Measurements from ENCODE around the gene HYCC1. TPM values are rescaled to one million over a fixed set of nuclear protein-coding genes. Genes with fewer than 3 reads are reported as not detected.

The HYCC1 gene
- total RNA-seq, 1 experiment from 2014 or later: 23.5 TPM

DNA sequence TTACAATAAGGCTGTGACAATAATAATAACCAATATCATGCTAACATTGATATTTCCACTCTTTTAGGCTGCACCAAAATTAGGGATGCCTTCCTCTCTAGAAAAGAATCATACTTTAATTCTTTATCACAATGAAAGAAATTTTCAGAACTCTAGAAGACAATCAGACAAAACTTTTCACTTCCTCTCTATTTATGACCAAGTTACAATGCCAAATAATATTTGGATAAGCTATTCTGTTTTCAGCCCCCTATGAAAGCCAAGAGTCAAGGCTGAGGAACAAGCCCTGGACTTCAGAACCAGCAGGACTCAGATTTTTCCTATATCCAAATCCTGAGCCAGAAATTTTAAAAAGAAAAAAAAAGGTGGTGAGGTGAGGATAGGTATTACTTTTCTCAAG, 4.6 kb downstream of the HYCC1 start:
- intact Hi-C loops (cut with micrococcal nuclease): no loop called here
- Histone ChIP-seq H4K20me1 (ENCODE audit: insufficient read depth) (no peaks in the 10 kb centered on the region), H3K4me1 (ENCODE audit: control insufficient read depth in 1 of 2, insufficient read depth in 2 of 2, low read length in 2 of 2) (peaks cover 6 to 11% of the 10 kb centered on the region in 2 experiments; a peak in 3 of 4 replicates), H3K79me2 (ENCODE audit: insufficient read depth, low read length) (peaks cover 56% of the 10 kb centered on the region), H3K27me3 (ENCODE audit: insufficient read depth, low read length) (no peaks in the 10 kb centered on the region), H3K9me3 (ENCODE audit: control insufficient read depth in 1 of 2, insufficient read depth in 1 of 2, low read depth in 1 of 2, low read length in 2 of 2) (no peaks in the 10 kb centered on the region), H2AFZ (ENCODE audit: low read depth, low read length, poor library complexity, severe bottlenecking) (no peak overlapping the region), H3K9ac (ENCODE audit: low read length) (no peak overlapping the region), H3K27ac (ENCODE audit: low read depth, low read length) (no peak overlapping the region), H3K4me3 (replicated peaks in 1 of 2; ENCODE audit: low read depth in 1 of 2, low read length in 2 of 2) (no peak overlapping the region), H3K4me2 (ENCODE audit: low read length) (no peak overlapping the region), H3K9me2 (ENCODE audit: insufficient read depth) (no peaks in the 10 kb centered on the region), H3K36me3 (ENCODE audit: control insufficient read depth in 1 of 2, insufficient read depth in 2 of 2, low read length in 2 of 2) (no peaks in the 10 kb centered on the region)
- no peak for TF ChIP-seq POLR2AphosphoS5 (IDR thresholded peaks at IDR 0.05; ENCODE audit: low read depth, low read length)
- no peak for TF ChIP-seq CBX3 (IDR thresholded peaks at IDR 0.05; ENCODE audit: low read depth)
- no peak for TF ChIP-seq SP1 (IDR thresholded peaks at IDR 0.05; ENCODE audit: low read depth)
- TF ChIP-seq, protein P1, sequence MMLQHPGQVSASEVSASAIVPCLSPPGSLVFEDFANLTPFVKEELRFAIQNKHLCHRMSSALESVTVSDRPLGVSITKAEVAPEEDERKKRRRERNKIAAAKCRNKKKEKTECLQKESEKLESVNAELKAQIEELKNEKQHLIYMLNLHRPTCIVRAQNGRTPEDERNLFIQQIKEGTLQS (IDR thresholded peaks at IDR 0.05): no peak
- no peak for TF ChIP-seq TCF7L2 (IDR thresholded peaks at IDR 0.05; ENCODE audit: borderline replicate concordance, extremely low read depth, insufficient read depth, insufficient read length)
- no peak for TF ChIP-seq EZH2 (IDR thresholded peaks at IDR 0.05)
- no peak for TF ChIP-seq CEBPB (IDR thresholded peaks at IDR 0.05; ENCODE audit: low read depth)
- no peak for TF ChIP-seq YY1 (IDR thresholded peaks at IDR 0.05; ENCODE audit: extremely low read depth, insufficient replicate concordance, low read depth, low read length)
- ATAC-seq (no peak), DNase-seq (ENCODE audit: low read depth, low spot score) (no peak)
- ChIA-PET POLR2A (no interaction called here), RAD21 (ENCODE audit: low non-redundant PET in 1 of 2, low total read pairs in 2 of 2, uncharacterized antibody in 2 of 2, unreplicated experiment in 2 of 2) (no interaction called here), CTCF (no interaction called here)
- BruUV-seq (replicated peaks): no TSS peak

DNA sequence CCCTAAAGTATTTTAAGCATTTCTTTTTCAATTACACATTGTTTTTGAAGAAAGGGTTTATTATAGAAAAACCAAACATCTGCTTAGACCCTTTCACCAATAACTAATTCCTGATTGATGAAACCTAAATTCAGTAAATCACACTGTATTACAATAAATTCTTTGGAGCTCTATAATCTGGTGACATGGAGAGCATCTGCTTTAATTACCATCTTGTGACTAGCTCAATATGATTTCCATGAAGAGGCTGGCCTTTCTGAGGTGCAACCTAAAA, 9.7 kb downstream of the HYCC1 start:
- Histone ChIP-seq H3K9me3 (ENCODE audit: control insufficient read depth in 1 of 2, insufficient read depth in 1 of 2, low read depth in 1 of 2, low read length in 2 of 2) (no peaks in the 10 kb centered on the region), H3K27ac (ENCODE audit: low read depth, low read length) (no peak overlapping the region), H3K27me3 (ENCODE audit: insufficient read depth, low read length) (no peaks in the 10 kb centered on the region), H3K79me2 (ENCODE audit: insufficient read depth, low read length) (peaks cover 32% of the 10 kb centered on the region; the same call in 1 of the 2 replicates), H4K20me1 (ENCODE audit: insufficient read depth) (no peaks in the 10 kb centered on the region), H3K4me2 (ENCODE audit: low read length) (no peak overlapping the region), H3K9ac (ENCODE audit: low read length) (no peak overlapping the region), H3K9me2 (ENCODE audit: insufficient read depth) (no peaks in the 10 kb centered on the region), H3K4me1 (ENCODE audit: control insufficient read depth in 1 of 2, insufficient read depth in 2 of 2, low read length in 2 of 2) (no peaks in the 10 kb centered on the region), H2AFZ (ENCODE audit: low read depth, low read length, poor library complexity, severe bottlenecking) (no peak overlapping the region), H3K4me3 (replicated peaks in 1 of 2; ENCODE audit: low read depth in 1 of 2, low read length in 2 of 2) (no peak overlapping the region), H3K36me3 (ENCODE audit: control insufficient read depth in 1 of 2, insufficient read depth in 2 of 2, low read length in 2 of 2) (no peaks in the 10 kb centered on the region)
- intact Hi-C loops (cut with micrococcal nuclease): no loop called here
- BruUV-seq (replicated peaks): no TSS peak
- ChIA-PET POLR2A (no interaction called here), CTCF (no interaction called here), RAD21 (ENCODE audit: low non-redundant PET in 1 of 2, low total read pairs in 2 of 2, uncharacterized antibody in 2 of 2, unreplicated experiment in 2 of 2) (no interaction called here)
- ATAC-seq (no peak), DNase-seq (ENCODE audit: low read depth, low spot score) (no peak)
- TF ChIP-seq, protein P2, sequence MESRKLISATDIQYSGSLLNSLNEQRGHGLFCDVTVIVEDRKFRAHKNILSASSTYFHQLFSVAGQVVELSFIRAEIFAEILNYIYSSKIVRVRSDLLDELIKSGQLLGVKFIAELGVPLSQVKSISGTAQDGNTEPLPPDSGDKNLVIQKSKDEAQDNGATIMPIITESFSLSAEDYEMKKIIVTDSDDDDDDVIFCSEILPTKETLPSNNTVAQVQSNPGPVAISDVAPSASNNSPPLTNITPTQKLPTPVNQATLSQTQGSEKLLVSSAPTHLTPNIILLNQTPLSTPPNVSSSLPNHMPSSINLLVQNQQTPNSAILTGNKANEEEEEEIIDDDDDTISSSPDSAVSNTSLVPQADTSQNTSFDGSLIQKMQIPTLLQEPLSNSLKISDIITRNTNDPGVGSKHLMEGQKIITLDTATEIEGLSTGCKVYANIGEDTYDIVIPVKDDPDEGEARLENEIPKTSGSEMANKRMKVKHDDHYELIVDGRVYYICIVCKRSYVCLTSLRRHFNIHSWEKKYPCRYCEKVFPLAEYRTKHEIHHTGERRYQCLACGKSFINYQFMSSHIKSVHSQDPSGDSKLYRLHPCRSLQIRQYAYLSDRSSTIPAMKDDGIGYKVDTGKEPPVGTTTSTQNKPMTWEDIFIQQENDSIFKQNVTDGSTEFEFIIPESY (IDR thresholded peaks at IDR 0.05; ENCODE audit: extremely low read depth, insufficient replicate concordance, low read length): no peak
- TF ChIP-seq RAD21 (IDR thresholded peaks at IDR 0.05; ENCODE audit: low read depth) (no peak), EZH2 (IDR thresholded peaks at IDR 0.05) (no peak), SIN3A (IDR thresholded peaks at IDR 0.05; ENCODE audit: low read depth) (no peak), CEBPB (IDR thresholded peaks at IDR 0.05; ENCODE audit: low read depth) (no peak), CBX3 (IDR thresholded peaks at IDR 0.05; ENCODE audit: low read depth) (no peak), JUND (IDR thresholded peaks at IDR 0.05) (no peak), SRF (IDR thresholded peaks at IDR 0.05; ENCODE audit: low read depth) (no peak)
- TF ChIP-seq, protein P1 (IDR thresholded peaks at IDR 0.05): no peak
- TF ChIP-seq, protein P3, sequence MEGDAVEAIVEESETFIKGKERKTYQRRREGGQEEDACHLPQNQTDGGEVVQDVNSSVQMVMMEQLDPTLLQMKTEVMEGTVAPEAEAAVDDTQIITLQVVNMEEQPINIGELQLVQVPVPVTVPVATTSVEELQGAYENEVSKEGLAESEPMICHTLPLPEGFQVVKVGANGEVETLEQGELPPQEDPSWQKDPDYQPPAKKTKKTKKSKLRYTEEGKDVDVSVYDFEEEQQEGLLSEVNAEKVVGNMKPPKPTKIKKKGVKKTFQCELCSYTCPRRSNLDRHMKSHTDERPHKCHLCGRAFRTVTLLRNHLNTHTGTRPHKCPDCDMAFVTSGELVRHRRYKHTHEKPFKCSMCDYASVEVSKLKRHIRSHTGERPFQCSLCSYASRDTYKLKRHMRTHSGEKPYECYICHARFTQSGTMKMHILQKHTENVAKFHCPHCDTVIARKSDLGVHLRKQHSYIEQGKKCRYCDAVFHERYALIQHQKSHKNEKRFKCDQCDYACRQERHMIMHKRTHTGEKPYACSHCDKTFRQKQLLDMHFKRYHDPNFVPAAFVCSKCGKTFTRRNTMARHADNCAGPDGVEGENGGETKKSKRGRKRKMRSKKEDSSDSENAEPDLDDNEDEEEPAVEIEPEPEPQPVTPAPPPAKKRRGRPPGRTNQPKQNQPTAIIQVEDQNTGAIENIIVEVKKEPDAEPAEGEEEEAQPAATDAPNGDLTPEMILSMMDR (IDR thresholded peaks at IDR 0.05 in 2 of 3, conservative IDR thresholded peaks at IDR 0.05 in 1 of 3; ENCODE audit: borderline replicate concordance in 1 of 3, insufficient read depth in 1 of 3, low read depth in 2 of 3, low read length in 2 of 3): no peak
- TF ChIP-seq, protein P4, sequence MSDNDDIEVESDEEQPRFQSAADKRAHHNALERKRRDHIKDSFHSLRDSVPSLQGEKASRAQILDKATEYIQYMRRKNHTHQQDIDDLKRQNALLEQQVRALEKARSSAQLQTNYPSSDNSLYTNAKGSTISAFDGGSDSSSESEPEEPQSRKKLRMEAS (IDR thresholded peaks at IDR 0.05): no peak
